H9 (cell line): ENCODE data around the gene TMEM184A. TPM values are rescaled to one million over a fixed set of nuclear protein-coding genes. Genes with fewer than 3 reads are reported as not detected.

ENCODE experiments used
- DNase-seq: peaks from one replicate; pipeline ENCODE4 v3.0.0-alpha.2; 2017
- H2AFZ ChIP-seq: one replicate; pipeline ENCODE4 v1.6.1; 2013; ENCODE audit warnings: mild to moderate bottlenecking, low read length, control low read depth, moderate library complexity
- H2AK5ac ChIP-seq: 2 replicates; pipeline ENCODE4 v1.6.1; 2013; ENCODE audit warnings: low read length, control low read depth, mixed read lengths; ENCODE audit not compliant: insufficient read length
- H2BK120ac ChIP-seq: one replicate; pipeline ENCODE4 v1.6.1; 2013; ENCODE audit warnings: low read depth, mild to moderate bottlenecking, low read length, control low read depth, inconsistent platforms; ENCODE audit not compliant: poor library complexity, severe bottlenecking
- H2BK12ac ChIP-seq: 2 replicates; pipeline ENCODE4 v1.6.1; 2013; ENCODE audit warnings: low read length, control low read depth, mixed read lengths, low read depth; ENCODE audit not compliant: insufficient read length
- H2BK15ac ChIP-seq: 2 replicates; pipeline ENCODE4 v1.6.1; 2013; ENCODE audit warnings: low read depth, low read length, control low read depth
- H2BK20ac ChIP-seq: one replicate; pipeline ENCODE4 v1.6.1; 2013; ENCODE audit warnings: low read depth, mild to moderate bottlenecking, low read length, control low read depth, inconsistent platforms; ENCODE audit not compliant: poor library complexity, severe bottlenecking
- H2BK5ac ChIP-seq: 2 replicates; pipeline ENCODE4 v1.6.1; 2013; ENCODE audit warnings: low read length, control low read depth, mixed read lengths; ENCODE audit not compliant: insufficient read length
- H3K14ac ChIP-seq: 2 replicates; pipeline ENCODE4 v1.6.1; 2013; ENCODE audit warnings: low read length, control low read depth; ENCODE audit not compliant: insufficient read depth
- H3K18ac ChIP-seq: 2 replicates; pipeline ENCODE4 v1.6.1; 2013; ENCODE audit warnings: low read depth, mild to moderate bottlenecking, mixed read lengths, low read length, control low read depth; ENCODE audit not compliant: insufficient read length
- H3K23ac ChIP-seq: 2 replicates; pipeline ENCODE4 v1.6.1; 2013; ENCODE audit warnings: low read length, control low read depth, mixed read lengths, low read depth; ENCODE audit not compliant: insufficient read length
- H3K23me2 ChIP-seq: 2 replicates; pipeline ENCODE4 v1.6.1; 2013; ENCODE audit warnings: low read depth, mild to moderate bottlenecking, mixed read lengths, low read length, control low read depth; ENCODE audit not compliant: insufficient read length, poor library complexity, severe bottlenecking
- H3K27ac ChIP-seq: 2 replicates; pipeline ENCODE4 v1.5.1; 2013; ENCODE audit warnings: low read length, control low read depth, mixed read lengths, low read depth; ENCODE audit not compliant: insufficient read length
- H3K27me3 ChIP-seq: 2 replicates; pipeline ENCODE4 v1.6.1; 2013; ENCODE audit warnings: low read length, control low read depth, inconsistent platforms; ENCODE audit not compliant: insufficient read depth
- H3K4ac ChIP-seq: 2 replicates; pipeline ENCODE4 v1.6.1; 2013; ENCODE audit warnings: low read depth, mild to moderate bottlenecking, control low read depth, inconsistent platforms, low read length, moderate library complexity
- H3K4me1 ChIP-seq: 2 replicates; pipeline ENCODE4 v1.6.1; 2013; ENCODE audit warnings: low read length, control low read depth, inconsistent platforms; ENCODE audit not compliant: insufficient read depth
- H3K4me2 ChIP-seq: 2 replicates; pipeline ENCODE4 v1.6.1; 2013; ENCODE audit warnings: low read length, control low read depth, mixed read lengths; ENCODE audit not compliant: insufficient read length, insufficient read depth
- H3K56ac ChIP-seq: 2 replicates; pipeline ENCODE4 v1.6.1; 2013; ENCODE audit warnings: low read depth, mild to moderate bottlenecking, mixed read lengths, low read length, control low read depth; ENCODE audit not compliant: insufficient read length
- H3K79me1 ChIP-seq: 2 replicates; pipeline ENCODE4 v1.6.1; 2013; ENCODE audit warnings: low read depth, mild to moderate bottlenecking, moderate library complexity, low read length, control low read depth, inconsistent platforms; ENCODE audit not compliant: insufficient read depth, poor library complexity, severe bottlenecking
- H3K79me2 ChIP-seq: 2 replicates; pipeline ENCODE4 v1.6.1; 2013; ENCODE audit warnings: low read length, control low read depth, inconsistent platforms; ENCODE audit not compliant: insufficient read depth
- H3K9ac ChIP-seq: 2 replicates; pipeline ENCODE4 v1.6.1; 2013; ENCODE audit warnings: low read length, control low read depth, mixed read lengths; ENCODE audit not compliant: insufficient read length; ENCODE audit errors: extremely low read depth
- H3K9me3 ChIP-seq: one replicate; pipeline ENCODE4 v1.6.1; 2013; ENCODE audit warnings: low read depth, low read length, inconsistent platforms; ENCODE audit not compliant: control insufficient read depth
- H3T11ph ChIP-seq: one replicate; pipeline ENCODE4 v1.6.1; 2013; ENCODE audit warnings: mild to moderate bottlenecking, low read length, control low read depth, inconsistent platforms
- H4K20me1 ChIP-seq: one replicate; pipeline ENCODE4 v1.6.1; 2013; ENCODE audit not compliant: control insufficient read depth, insufficient read length, insufficient read depth
- H4K5ac ChIP-seq: 2 replicates; pipeline ENCODE4 v1.6.1; 2013; ENCODE audit warnings: low read depth, mild to moderate bottlenecking, mixed read lengths, low read length, control low read depth; ENCODE audit not compliant: insufficient read length
- H4K8ac ChIP-seq: replicated peaks from 2 replicates; pipeline ENCODE4 v1.6.1; 2013; ENCODE audit warnings: low read length, control low read depth, mixed read lengths, low read depth; ENCODE audit not compliant: insufficient read length
- H4K91ac ChIP-seq: 2 replicates; pipeline ENCODE4 v1.6.1; 2013; ENCODE audit warnings: low read depth, mild to moderate bottlenecking, moderate library complexity, mixed read lengths, low read length, control low read depth; ENCODE audit not compliant: insufficient read length
- H3K27ac Mint-ChIP-seq, 3 experiments: 2 replicates in 2 of 3; 3 replicates in 1 of 3; pipeline ENCODE4 v1.8.0; 2020 to 2021; ENCODE audit warnings: mixed read lengths in 3 of 3, mild to moderate bottlenecking in 1 of 3, moderate library complexity in 1 of 3
- H3K27me3 Mint-ChIP-seq: 2 replicates; pipeline ENCODE4 v1.8.0; 2021; ENCODE audit warnings: low read depth, mild to moderate bottlenecking, moderate library complexity, mixed read lengths
- H3K36me3 Mint-ChIP-seq, 3 experiments: 2 replicates in 2 of 3; 3 replicates in 1 of 3; pipeline ENCODE4 v1.8.0; 2020 to 2021; ENCODE audit warnings: low read depth in 3 of 3, mixed read lengths in 3 of 3; ENCODE audit not compliant: insufficient read depth in 1 of 3
- H3K4me1 Mint-ChIP-seq, 2 experiments: 2 replicates each; pipeline ENCODE4 v1.8.0; 2020; ENCODE audit warnings: mixed read lengths in 2 of 2
- H3K4me3 Mint-ChIP-seq, 2 experiments: 2 replicates in 1 of 2; 3 replicates in 1 of 2; pipeline ENCODE4 v1.8.0; 2020 to 2021; ENCODE audit warnings: mild to moderate bottlenecking in 2 of 2, mixed read lengths in 2 of 2, moderate library complexity in 1 of 2
- H3K9me3 Mint-ChIP-seq, 2 experiments: 2 replicates in 1 of 2; 3 replicates in 1 of 2; pipeline ENCODE4 v1.8.0; 2020; ENCODE audit warnings: mild to moderate bottlenecking in 2 of 2, mixed read lengths in 2 of 2, moderate library complexity in 1 of 2
- CTCF ChIP-seq: fragments of 200-600 bp; sonication (generic); conservative IDR thresholded peaks from 3 replicates; pipeline ENCODE4 v1.8.0; 2021; ENCODE audit warnings: antibody characterized with exemption, mild to moderate bottlenecking
- WGBS: extraction: QIAGEN DNeasy Blood & Tissue Kit; methylation state at CpG from one replicate; pipeline ENCODE4 v1.1.7; 2013; ENCODE audit warnings: missing lambda C conversion rate, low lambda C conversion rate, mixed read lengths; ENCODE audit not compliant: insufficient read length; ENCODE audit errors: extremely low coverage; 5-methylcytosine and 5-hydroxymethylcytosine counted together
- total RNA-seq: library from RNA; stranded (reverse); gene quantifications from 2 replicates; pipeline ENCODE4 v1.2.1, GENCODE V29; 2021

Gene TMEM184A
- total RNA-seq, 1 experiment from 2014 or later = 1.3 TPM

GRCh38 chr7:1535100-1535458, 20.9 kb downstream of the TMEM184A start:
- Mint-ChIP-seq H3K4me3 (no peak overlapping the region), H3K4me1 (peaks cover 31% of the 10 kb centered on the region in 2 experiments), H3K27me3 (no peaks in the 10 kb centered on the region), H3K36me3 (peaks cover 0 to 3% (median 2%) of the 10 kb centered on the region in 3 experiments; a peak in 2 of 7 replicates), H3K27ac (no peak overlapping the region), H3K9me3 (no peaks in the 10 kb centered on the region)
- H2AFZ ChIP-seq = no peak overlapping the region
- H3T11ph ChIP-seq = no peak overlapping the region
- H3K4me2 ChIP-seq = no peak overlapping the region
- H4K91ac ChIP-seq = no peak overlapping the region
- WGBS = no CpG with 5 or more reads among the region's 6 CpGs
- H4K5ac ChIP-seq = no peak overlapping the region
- H2AK5ac ChIP-seq = no peak overlapping the region
- H3K14ac ChIP-seq = no peak overlapping the region
- H3K9ac ChIP-seq = no peak overlapping the region
- H3K9me3 ChIP-seq = no peaks in the 10 kb centered on the region
- no peak overlapping the region for H3K4ac ChIP-seq
- DNase-seq = no peak
- no peak overlapping the region for H2BK5ac ChIP-seq
- no peak overlapping the region for H2BK12ac ChIP-seq
- no peak for TF ChIP-seq CTCF
- no peaks in the 10 kb centered on the region for H3K79me1 ChIP-seq
- no peak overlapping the region for H3K18ac ChIP-seq
- no peak overlapping the region for H4K8ac ChIP-seq
- no peak overlapping the region for H3K56ac ChIP-seq
- H3K4me1 ChIP-seq = peaks cover 3% of the 10 kb centered on the region; the same call in 1 of the 2 replicates
- no peaks in the 10 kb centered on the region for H3K27me3 ChIP-seq
- no peaks in the 10 kb centered on the region for H4K20me1 ChIP-seq
- H3K27ac ChIP-seq = no peak overlapping the region
- H3K23me2 ChIP-seq = peaks cover 4% of the 10 kb centered on the region
- H3K79me2 ChIP-seq = peaks cover 7% of the 10 kb centered on the region; the same call in 1 of the 2 replicates
- no peak overlapping the region for H2BK20ac ChIP-seq
- H3K23ac ChIP-seq = no peak overlapping the region
- no peak overlapping the region for H2BK15ac ChIP-seq
- no peak overlapping the region for H2BK120ac ChIP-seq
